Vagina (tissue), 2 donors: ENCODE data around the gene MKKS.

ENCODE experiments used
- POLR2A ChIP-seq, 2 donors: fragments of 450-650 bp; IDR thresholded peaks; one replicate each; pipeline ENCODE4 v1.6.1; 2017; ENCODE audit warnings: antibody characterized with exemption in 2 of 2, mild to moderate bottlenecking in 2 of 2, moderate library complexity in 2 of 2
- TF ChIP-seq, protein P1 (sequence below), 3 experiments: fragments of 450-650 bp in 2 of 3; fragments of 200-600 bp in 1 of 3; sonication (generic) in 1 of 3; IDR thresholded peaks; one replicate each; pipeline ENCODE4 v1.5.1; 2017 to 2019; ENCODE audit warnings: antibody characterized with exemption in 3 of 3, mild to moderate bottlenecking in 2 of 3, moderate library complexity in 2 of 3

DNA sequence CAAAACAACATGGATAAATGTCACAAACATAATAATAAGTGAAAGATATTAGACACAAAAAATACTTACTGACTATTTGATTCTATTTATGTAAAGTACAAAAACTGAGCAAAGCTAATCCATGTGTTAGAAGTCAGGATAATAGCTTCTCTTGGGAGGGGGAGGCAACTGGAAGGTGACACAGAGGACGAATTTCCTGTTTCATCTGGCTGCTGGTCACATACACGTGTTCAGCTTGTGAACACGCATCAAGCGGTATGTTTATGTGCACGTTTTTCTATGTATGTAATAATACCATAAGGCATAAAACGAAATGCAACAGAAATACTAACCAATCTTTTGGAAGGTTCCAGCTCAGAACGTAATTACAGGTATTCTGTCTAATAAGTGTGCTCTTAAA, 54.3 kb downstream of the MKKS start:
- TF ChIP-seq POLR2A (IDR thresholded peaks at IDR 0.05) = no peak
- TF ChIP-seq, protein P1, sequence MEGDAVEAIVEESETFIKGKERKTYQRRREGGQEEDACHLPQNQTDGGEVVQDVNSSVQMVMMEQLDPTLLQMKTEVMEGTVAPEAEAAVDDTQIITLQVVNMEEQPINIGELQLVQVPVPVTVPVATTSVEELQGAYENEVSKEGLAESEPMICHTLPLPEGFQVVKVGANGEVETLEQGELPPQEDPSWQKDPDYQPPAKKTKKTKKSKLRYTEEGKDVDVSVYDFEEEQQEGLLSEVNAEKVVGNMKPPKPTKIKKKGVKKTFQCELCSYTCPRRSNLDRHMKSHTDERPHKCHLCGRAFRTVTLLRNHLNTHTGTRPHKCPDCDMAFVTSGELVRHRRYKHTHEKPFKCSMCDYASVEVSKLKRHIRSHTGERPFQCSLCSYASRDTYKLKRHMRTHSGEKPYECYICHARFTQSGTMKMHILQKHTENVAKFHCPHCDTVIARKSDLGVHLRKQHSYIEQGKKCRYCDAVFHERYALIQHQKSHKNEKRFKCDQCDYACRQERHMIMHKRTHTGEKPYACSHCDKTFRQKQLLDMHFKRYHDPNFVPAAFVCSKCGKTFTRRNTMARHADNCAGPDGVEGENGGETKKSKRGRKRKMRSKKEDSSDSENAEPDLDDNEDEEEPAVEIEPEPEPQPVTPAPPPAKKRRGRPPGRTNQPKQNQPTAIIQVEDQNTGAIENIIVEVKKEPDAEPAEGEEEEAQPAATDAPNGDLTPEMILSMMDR (IDR thresholded peaks at IDR 0.05) = no peak
